Astrocyte (in vitro differentiated cells and primary cell): ENCODE results near the gene EDRF1.
"Not testable (repeated sequence)": the region's sequence is repeated elsewhere in the genome, so short reads cannot be mapped to it uniquely, and the experiment has no call there.

ENCODE experiments used
- EZH2 ChIP-seq: IDR thresholded peaks from 2 replicates; pipeline ENCODE4 v1.6.1; 2012; ENCODE audit warnings: mild to moderate bottlenecking, low read length, inconsistent platforms; ENCODE audit not compliant: insufficient read depth
- TF ChIP-seq, protein P1 (sequence below): IDR thresholded peaks from 2 replicates; pipeline ENCODE4 v1.5.1; 2011; ENCODE audit warnings: low read depth, mild to moderate bottlenecking, inconsistent platforms, low read length, moderate library complexity; ENCODE audit not compliant: insufficient read depth

DNA sequence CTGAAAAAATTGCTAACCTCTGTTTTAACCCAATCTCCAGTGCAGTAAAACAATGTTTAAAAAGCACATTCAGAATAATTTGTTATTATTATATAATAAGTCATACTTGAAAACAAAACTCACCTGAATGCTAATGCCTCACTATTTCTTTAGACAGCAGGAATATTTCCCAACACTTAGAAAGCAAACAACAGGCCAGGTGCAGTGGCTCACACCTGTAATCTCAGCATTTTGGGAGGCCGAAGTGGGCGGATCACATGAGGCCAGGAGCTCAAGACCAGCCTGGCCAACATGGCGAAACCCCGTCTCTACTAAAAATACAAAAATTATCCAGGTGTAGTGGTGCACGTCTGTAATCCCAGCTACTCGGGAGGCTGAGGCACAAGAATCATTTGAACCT lies 22.6 kb upstream of the EDRF1 start:
- TF ChIP-seq EZH2: not testable (repeated sequence)
- TF ChIP-seq, protein P1, sequence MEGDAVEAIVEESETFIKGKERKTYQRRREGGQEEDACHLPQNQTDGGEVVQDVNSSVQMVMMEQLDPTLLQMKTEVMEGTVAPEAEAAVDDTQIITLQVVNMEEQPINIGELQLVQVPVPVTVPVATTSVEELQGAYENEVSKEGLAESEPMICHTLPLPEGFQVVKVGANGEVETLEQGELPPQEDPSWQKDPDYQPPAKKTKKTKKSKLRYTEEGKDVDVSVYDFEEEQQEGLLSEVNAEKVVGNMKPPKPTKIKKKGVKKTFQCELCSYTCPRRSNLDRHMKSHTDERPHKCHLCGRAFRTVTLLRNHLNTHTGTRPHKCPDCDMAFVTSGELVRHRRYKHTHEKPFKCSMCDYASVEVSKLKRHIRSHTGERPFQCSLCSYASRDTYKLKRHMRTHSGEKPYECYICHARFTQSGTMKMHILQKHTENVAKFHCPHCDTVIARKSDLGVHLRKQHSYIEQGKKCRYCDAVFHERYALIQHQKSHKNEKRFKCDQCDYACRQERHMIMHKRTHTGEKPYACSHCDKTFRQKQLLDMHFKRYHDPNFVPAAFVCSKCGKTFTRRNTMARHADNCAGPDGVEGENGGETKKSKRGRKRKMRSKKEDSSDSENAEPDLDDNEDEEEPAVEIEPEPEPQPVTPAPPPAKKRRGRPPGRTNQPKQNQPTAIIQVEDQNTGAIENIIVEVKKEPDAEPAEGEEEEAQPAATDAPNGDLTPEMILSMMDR: not testable (repeated sequence)
